ENCODE data around the gene IFT122.

IFT122 gene

GRCh38 chr3:129519896-129520715 is 80.1 kb downstream of the IFT122 start:
- DNase-seq = peak; percentile 21

- no peak for DNase-seq
Observed at GRCh38 chr3:129520960-129521359, 80.9 kb downstream of the IFT122 start.

- peak; percentile 62 for DNase-seq
Observed at GRCh38 chr3:129521611-129522010, 81.6 kb downstream of the IFT122 start.

- no peak for DNase-seq
Observed at GRCh38 chr3:129522953-129523352, 82.9 kb downstream of the IFT122 start.

- DNase-seq = no peak
Observed at GRCh38 chr3:129524081-129524480, 84.1 kb downstream of the IFT122 start.

GRCh38 chr3:129525341-129525968 is 85.4 kb downstream of the IFT122 start:
- DNase-seq = no peak

- no peak for DNase-seq
Observed at GRCh38 chr3:129526121-129526900, 86.3 kb downstream of the IFT122 start.

- DNase-seq = no peak
Observed at GRCh38 chr3:129527262-129527661, 87.2 kb downstream of the IFT122 start.

- DNase-seq = no peak
Observed at GRCh38 chr3:129528589-129529100, 88.6 kb downstream of the IFT122 start, which contains the start of gene RHO. Gene RHO, plus strand, starts transcription at chr3:129528639. Its CDS starts 95 bp downstream, at chr3:129528734.

GRCh38 chr3:129529436-129530210 is 89.6 kb downstream of the IFT122 start:
- DNase-seq = no peak

- DNase-seq = no peak
Observed at GRCh38 chr3:129530251-129530791, 90.3 kb downstream of the IFT122 start.

- DNase-seq = no peak
Observed at GRCh38 chr3:129530821-129531220, 90.8 kb downstream of the IFT122 start.

GRCh38 chr3:129531699-129532098 is 91.7 kb downstream of the IFT122 start:
- DNase-seq = no peak

GRCh38 chr3:129532261-129532660 is 92.2 kb downstream of the IFT122 start:
- no peak for DNase-seq

- DNase-seq = no peak
Observed at GRCh38 chr3:129533406-129533805, 93.4 kb downstream of the IFT122 start.

GRCh38 chr3:129534428-129535027 is 94.5 kb downstream of the IFT122 start:
- DNase-seq = no peak

GRCh38 chr3:129535075-129535474 is 95.1 kb downstream of the IFT122 start:
- no peak for DNase-seq

GRCh38 chr3:129536374-129536667 is 96.3 kb downstream of the IFT122 start:
- DNase-seq = no peak

- no peak for DNase-seq
Observed at GRCh38 chr3:129536804-129537203, 96.8 kb downstream of the IFT122 start.

GRCh38 chr3:129539206-129539605 is 99.2 kb downstream of the IFT122 start:
- no peak for DNase-seq

- DNase-seq = no peak
Observed at GRCh38 chr3:129540776-129541516, 100.9 kb downstream of the IFT122 start.

All from NCI-H526 treated with DMSO at 0.1 percent for 48 hours (cell line).